GM11168 (cell line): ENCODE measurements around the gene COLGALT1.

Source experiments
- in situ Hi-C: fragments of 300-500 bp; cut with MboI; formaldehyde crosslinking; loops from one replicate; pipeline ENCODE4 v1.12.0; 2022; ENCODE audit warnings: low sequenced_read_pairs; ENCODE audit not compliant: unreplicated experiment

Gene COLGALT1

GRCh38 chr19:17617807-17618192 lies 62.4 kb downstream of the COLGALT1 start:
- in situ Hi-C loops = no loop called here

GRCh38 chr19:17618281-17618903 lies 62.9 kb downstream of the COLGALT1 start:
- in situ Hi-C loops = no loop called here

- in situ Hi-C loops = no loop called here
Measured at GRCh38 chr19:17618936-17619335, 63.5 kb downstream of the COLGALT1 start.

- in situ Hi-C loops = no loop called here
Measured at GRCh38 chr19:17620696-17621095, 65.2 kb downstream of the COLGALT1 start.

- in situ Hi-C loops = no loop called here
Measured at GRCh38 chr19:17623224-17623935, 67.9 kb downstream of the COLGALT1 start.

GRCh38 chr19:17624314-17624991 lies 69.0 kb downstream of the COLGALT1 start:
- in situ Hi-C loops = no loop called here

- in situ Hi-C loops = no loop called here
Measured at GRCh38 chr19:17625043-17625442, 69.6 kb downstream of the COLGALT1 start.

GRCh38 chr19:17625980-17626379 lies 70.5 kb downstream of the COLGALT1 start:
- in situ Hi-C loops = no loop called here

GRCh38 chr19:17626456-17627015 lies 71.1 kb downstream of the COLGALT1 start:
- in situ Hi-C loops = no loop called here

GRCh38 chr19:17627161-17627560 lies 71.7 kb downstream of the COLGALT1 start:
- in situ Hi-C loops = no loop called here

- in situ Hi-C loops = no loop called here
Measured at GRCh38 chr19:17627921-17628320, 72.5 kb downstream of the COLGALT1 start.

GRCh38 chr19:17629760-17630159 lies 74.3 kb downstream of the COLGALT1 start:
- in situ Hi-C loops = no loop called here

GRCh38 chr19:17632577-17632976 lies 77.1 kb downstream of the COLGALT1 start:
- in situ Hi-C loops = no loop called here
